Gastrocnemius medialis (tissue), 4 donors: ENCODE measurements around the gene PTPMT1. TPM values are rescaled to one million over a fixed set of nuclear protein-coding genes. Genes with fewer than 3 reads are reported as not detected.
"Not testable (repeated sequence)": the region's sequence is repeated elsewhere in the genome, so short reads cannot be mapped to it uniquely, and the experiment has no call there.

Source experiments
- ATAC-seq, 2 donors: fragments of 150-250 bp; one replicate each; pipeline ENCODE4 v1.9.1; 2016
- DNase-seq, 2 donors: peaks; one replicate each; pipeline ENCODE4 v3.0.0-alpha.2; 2019
- H3K27ac ChIP-seq, 4 donors: fragments of 200-600 bp; sonication (generic); 1 replicate in 1 of 4; 2 replicates in 3 of 4; pipeline ENCODE4 v1.5.1; 2016 to 2018; ENCODE audit warnings: mild to moderate bottlenecking in 2 of 4, moderate library complexity in 1 of 4
- H3K27me3 ChIP-seq, 3 donors: fragments of 200-600 bp; sonication (generic) in 2 of 3; 1 replicate in 1 of 3; 2 replicates in 2 of 3; pipeline versions ENCODE4 v1.5.1 to v1.6.0; 2016 to 2019; ENCODE audit warnings: mild to moderate bottlenecking in 1 of 3, moderate library complexity in 1 of 3
- H3K36me3 ChIP-seq, 2 donors: fragments of 200-600 bp; sonication (generic) in 1 of 2; one replicate each; pipeline ENCODE4 v1.5.1; 2017 to 2018
- H3K4me1 ChIP-seq, 2 donors: fragments of 200-600 bp; sonication (generic) in 1 of 2; one replicate each; pipeline ENCODE4 v1.5.1; 2016 to 2017; ENCODE audit warnings: mild to moderate bottlenecking in 2 of 2
- H3K4me3 ChIP-seq, 4 donors: fragments of 200-600 bp; sonication (generic) in 3 of 4; 1 replicate in 1 of 4; 2 replicates in 3 of 4; pipeline ENCODE4 v1.5.1; 2016 to 2019; ENCODE audit warnings: mild to moderate bottlenecking in 2 of 4
- H3K9me3 ChIP-seq, 3 donors: fragments of 200-600 bp; sonication (generic) in 2 of 3; 1 replicate in 1 of 3; 2 replicates in 2 of 3; pipeline ENCODE4 v1.5.1; 2016 to 2019
- CTCF ChIP-seq, 5 experiments: fragments of 450-650 bp in 3 of 5; fragments of 200-600 bp in 2 of 5; sonication (generic) in 2 of 5; IDR thresholded peaks in 4 of 5; conservative IDR thresholded peaks in 1 of 5; 1 replicate in 4 of 5; 2 replicates in 1 of 5; pipeline ENCODE4 v1.5.1; 2016 to 2019; ENCODE audit warnings: antibody characterized with exemption in 5 of 5, mild to moderate bottlenecking in 3 of 5, moderate library complexity in 3 of 5
- POLR2A ChIP-seq, 2 donors: fragments of 450-650 bp; IDR thresholded peaks; one replicate each; pipeline ENCODE4 v1.6.1; 2017; ENCODE audit warnings: antibody characterized with exemption in 2 of 2, mild to moderate bottlenecking in 2 of 2, moderate library complexity in 2 of 2
- in situ Hi-C, 4 donors: fragments of 200-750 bp; cut with MboI; loops; one replicate each; pipeline versions ENCODE4 v1.15.0 to v1.8.0; 2017; ENCODE audit warnings: low sequenced_read_pairs in 4 of 4
- intact Hi-C: fragments of 100-400 bp; cut with DNase I; formaldehyde crosslinking; loops from one replicate; pipeline ENCODE4 v1.15.1; 2023; ENCODE audit warnings: low total_unique reads
- total RNA-seq, 4 donors: library from RNA; depleted of rRNA; stranded (reverse); fragments of >200 nt; gene quantifications; one replicate each; pipeline versions ENCODE4 v1.1.0 to v1.2.3, GENCODE V29; 2016

Gene PTPMT1
- total RNA-seq, 4 donors from 2014 or later: 58.2 to 87.9 (median 79.8) TPM

GRCh38 chr11:47545298-47545697 lies 20.1 kb upstream of the PTPMT1 start:
- Histone ChIP-seq H3K4me3 (no peak overlapping the region), H3K27ac (peak overlapping the region in 3 of 4 donors; percentile 1 to 41 (median 31)), H3K27me3 (no peaks in the 10 kb centered on the region), H3K36me3 (no peaks in the 10 kb centered on the region), H3K4me1 (peaks cover 69 to 74% of the 10 kb centered on the region in 2 donors), H3K9me3 (no peaks in the 10 kb centered on the region)
- intact Hi-C loops: no loop called here
- DNase-seq (no peak), ATAC-seq (no peak)
- in situ Hi-C loops: no loop called here
- TF ChIP-seq CTCF (IDR thresholded peaks at IDR 0.05 in 4 of 5, conservative IDR thresholded peaks at IDR 0.05 in 1 of 5) (no peak), POLR2A (IDR thresholded peaks at IDR 0.05) (no peak)

GRCh38 chr11:47546274-47546673 lies 19.1 kb upstream of the PTPMT1 start:
- ATAC-seq, H3K4me3 ChIP-seq, in situ Hi-C loops, intact Hi-C loops, H3K36me3 ChIP-seq, H3K9me3 ChIP-seq, H3K27me3 ChIP-seq, DNase-seq: not testable (repeated sequence)
- Histone ChIP-seq H3K4me1 (peaks cover 67 to 73% of the 10 kb centered on the region in 2 donors), H3K27ac (peak overlapping the region in 3 of 4 donors; percentile 96 to 99 (median 96))

GRCh38 chr11:47550288-47551047 lies 14.9 kb upstream of the PTPMT1 start:
- Histone ChIP-seq H3K4me3 (peak overlapping the region; percentile 9 to 93 (median 52)), H3K27ac (peak overlapping the region; percentile 96 to 99 (median 97)), H3K4me1 (peaks cover 59 to 67% of the 10 kb centered on the region in 2 donors), H3K36me3 (no peaks in the 10 kb centered on the region), H3K9me3 (no peaks in the 10 kb centered on the region), H3K27me3 (no peaks in the 10 kb centered on the region)
- DNase-seq (peak; percentile 45 to 48), ATAC-seq (peak; percentile 75 to 78)
- TF ChIP-seq CTCF (IDR thresholded peaks at IDR 0.05 in 4 of 5, conservative IDR thresholded peaks at IDR 0.05 in 1 of 5): no peak
- TF ChIP-seq POLR2A (IDR thresholded peaks at IDR 0.05): no peak
- intact Hi-C loops: loop anchor here (5.0 to 10.0 kb wide), 2 partner anchors 48 to 366 kb away; partner anchors contain the start of gene PACSIN3
- in situ Hi-C loops: no loop called here

- in situ Hi-C loops: no loop called here
- DNase-seq: no peak
- no peaks in the 10 kb centered on the region for H3K9me3 ChIP-seq
- peak; percentile 20 to 67 for ATAC-seq
- peak overlapping the region; percentile 9 to 93 (median 52) for H3K4me3 ChIP-seq
- H3K4me1 ChIP-seq: peaks cover 59 to 70% of the 10 kb centered on the region in 2 donors
- intact Hi-C loops: loop anchor here (5.0 to 10.0 kb wide), 2 partner anchors 49 to 366 kb away; partner anchors contain the start of gene PACSIN3
- no peaks in the 10 kb centered on the region for H3K27me3 ChIP-seq
- TF ChIP-seq POLR2A (IDR thresholded peaks at IDR 0.05): no peak
- peak in 4 of 5 experiments; percentile 13 to 35 (median 24) for TF ChIP-seq CTCF (IDR thresholded peaks at IDR 0.05 in 4 of 5, conservative IDR thresholded peaks at IDR 0.05 in 1 of 5)
- no peaks in the 10 kb centered on the region for H3K36me3 ChIP-seq
- H3K27ac ChIP-seq: peak overlapping the region; percentile 96 to 99 (median 97)
Observed at GRCh38 chr11:47551086-47551485, 14.3 kb upstream of the PTPMT1 start.

GRCh38 chr11:47552056-47552565 lies 13.3 kb upstream of the PTPMT1 start:
- Histone ChIP-seq H3K27ac (peak overlapping the region; percentile 96 to 99 (median 97)), H3K4me1 (peaks cover 52 to 68% of the 10 kb centered on the region in 2 donors), H3K4me3 (peak overlapping the region; percentile 91 to 95 (median 92)), H3K27me3 (no peaks in the 10 kb centered on the region), H3K36me3 (no peaks in the 10 kb centered on the region), H3K9me3 (no peaks in the 10 kb centered on the region)
- ATAC-seq (peak in 1 of 2 donors; percentile 8), DNase-seq (peak; percentile 29 to 44)
- in situ Hi-C loops: no loop called here
- no peak for TF ChIP-seq POLR2A (IDR thresholded peaks at IDR 0.05)
- intact Hi-C loops: loop anchor here (2.0 to 10.0 kb wide), 4 partner anchors 27 to 367 kb away; partner anchors contain the start of genes PACSIN3 and SLC39A13
